Lower leg skin (tissue), 4 donors: Measurements from ENCODE around the gene CSF2. TPM values are rescaled to one million over a fixed set of nuclear protein-coding genes. Genes with fewer than 3 reads are reported as not detected.
A peak's percentile ranks its signal among the peaks of the same experiment; 100 is the strongest.

Experiments used
- DNase-seq, 2 donors: peaks; one replicate each; pipeline ENCODE4 v3.0.0-alpha.2; 2019; ENCODE audit warnings: low spot score in 2 of 2
- H3K4me3 ChIP-seq: fragments of 200-600 bp; sonication (generic); 2 replicates; pipeline ENCODE4 v1.5.1; 2017; ENCODE audit warnings: mild to moderate bottlenecking, low read depth; ENCODE audit not compliant: poor library complexity, severe bottlenecking
- POLR2A ChIP-seq, 2 donors: fragments of 450-650 bp; IDR thresholded peaks; one replicate each; pipeline ENCODE4 v1.6.1; 2016 to 2017; ENCODE audit warnings: antibody characterized with exemption in 2 of 2, mild to moderate bottlenecking in 1 of 2, moderate library complexity in 1 of 2
- WGBS, 2 donors: methylation state at CpG; one replicate each; pipeline ENCODE4 v1.1.5; 2018; 5-methylcytosine and 5-hydroxymethylcytosine counted together
- intact Hi-C: fragments of 100-400 bp; cut with DNase I; formaldehyde crosslinking; loops from one replicate; pipeline ENCODE4 v1.15.0; 2023; ENCODE audit warnings: low total_unique reads
- total RNA-seq, 4 donors: library from RNA; depleted of rRNA; stranded (reverse); fragments of >200 nt; gene quantifications; one replicate each; pipeline ENCODE4 v1.1.0, GENCODE V29; 2016
- TF ChIP-seq, protein P1 (sequence below), 3 donors: fragments of 450-650 bp; IDR thresholded peaks; one replicate each; pipeline ENCODE4 v1.5.1; 2016; ENCODE audit warnings: antibody characterized with exemption in 3 of 3, mild to moderate bottlenecking in 3 of 3, moderate library complexity in 2 of 3

The CSF2 gene
- total RNA-seq, 4 donors from 2014 or later, result not detected

DNA sequence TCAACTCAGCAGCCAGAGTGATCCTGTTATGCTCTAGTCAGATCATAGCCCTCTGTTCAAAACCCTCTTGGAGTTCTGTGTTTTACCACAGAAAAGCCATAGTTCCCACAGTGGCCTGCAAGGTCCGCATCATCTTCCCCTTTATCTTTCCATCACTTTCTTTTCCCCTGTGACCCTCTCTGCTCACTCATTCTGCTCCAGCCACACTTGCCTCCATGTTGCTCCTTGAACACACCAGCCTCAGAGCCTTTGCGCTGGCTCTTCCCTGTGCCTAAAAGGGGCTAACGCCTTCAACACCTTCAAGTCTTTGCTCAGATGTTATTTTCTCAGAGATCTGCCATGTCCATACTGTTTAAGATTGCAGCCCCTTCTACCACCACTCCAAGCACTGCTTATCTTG is 26.3 kb downstream of the CSF2 start:
- no peak overlapping the region for H3K4me3 ChIP-seq
- intact Hi-C loops, result loop anchor here (5.0 kb wide), 1 partner anchor 1622 kb away; no protein-coding TSS in a partner anchor
- no peak for DNase-seq
- TF ChIP-seq POLR2A (IDR thresholded peaks at IDR 0.05), result no peak
- TF ChIP-seq, protein P1, sequence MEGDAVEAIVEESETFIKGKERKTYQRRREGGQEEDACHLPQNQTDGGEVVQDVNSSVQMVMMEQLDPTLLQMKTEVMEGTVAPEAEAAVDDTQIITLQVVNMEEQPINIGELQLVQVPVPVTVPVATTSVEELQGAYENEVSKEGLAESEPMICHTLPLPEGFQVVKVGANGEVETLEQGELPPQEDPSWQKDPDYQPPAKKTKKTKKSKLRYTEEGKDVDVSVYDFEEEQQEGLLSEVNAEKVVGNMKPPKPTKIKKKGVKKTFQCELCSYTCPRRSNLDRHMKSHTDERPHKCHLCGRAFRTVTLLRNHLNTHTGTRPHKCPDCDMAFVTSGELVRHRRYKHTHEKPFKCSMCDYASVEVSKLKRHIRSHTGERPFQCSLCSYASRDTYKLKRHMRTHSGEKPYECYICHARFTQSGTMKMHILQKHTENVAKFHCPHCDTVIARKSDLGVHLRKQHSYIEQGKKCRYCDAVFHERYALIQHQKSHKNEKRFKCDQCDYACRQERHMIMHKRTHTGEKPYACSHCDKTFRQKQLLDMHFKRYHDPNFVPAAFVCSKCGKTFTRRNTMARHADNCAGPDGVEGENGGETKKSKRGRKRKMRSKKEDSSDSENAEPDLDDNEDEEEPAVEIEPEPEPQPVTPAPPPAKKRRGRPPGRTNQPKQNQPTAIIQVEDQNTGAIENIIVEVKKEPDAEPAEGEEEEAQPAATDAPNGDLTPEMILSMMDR (IDR thresholded peaks at IDR 0.05), result no peak
- 94 to 95% methylated on average over 3 of the region's 3 CpGs for WGBS, 2 donors

DNA sequence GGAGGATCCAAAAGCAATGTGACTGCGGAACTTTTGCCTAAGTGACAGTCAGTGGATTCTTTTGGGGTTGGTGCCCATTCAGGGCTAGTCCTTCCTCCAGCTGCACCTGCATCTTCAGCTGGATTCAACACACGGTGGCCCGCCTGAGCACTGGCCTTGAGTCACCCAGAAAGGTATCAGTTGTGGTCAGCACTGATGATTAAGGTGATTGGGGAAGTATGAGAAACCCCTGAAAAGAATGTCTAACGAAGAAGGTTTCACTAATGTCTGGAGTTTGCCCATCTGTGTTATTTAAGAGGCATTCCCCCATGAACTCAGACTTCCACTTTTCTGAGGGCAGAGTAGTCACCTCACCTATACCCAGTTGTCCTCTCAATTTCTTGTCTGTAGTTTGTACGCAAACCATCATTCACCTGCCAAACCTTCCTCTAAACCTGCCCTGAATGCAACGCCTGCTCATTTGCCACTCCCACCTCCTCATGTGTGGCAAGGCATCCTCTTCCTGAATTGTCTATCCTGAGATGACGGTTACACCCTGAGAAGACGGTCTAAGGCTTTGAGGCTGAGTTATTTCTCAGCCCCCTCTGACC is 27.2 kb downstream of the CSF2 start:
- WGBS, 2 donors, result 88 to 89% methylated on average over 8 of the region's 8 CpGs
- TF ChIP-seq, protein P1 (IDR thresholded peaks at IDR 0.05), result no peak
- TF ChIP-seq POLR2A (IDR thresholded peaks at IDR 0.05), result no peak
- peak in 1 of 2 donors; percentile 65 for DNase-seq
- intact Hi-C loops, result no loop called here
- no peak overlapping the region for H3K4me3 ChIP-seq

DNA sequence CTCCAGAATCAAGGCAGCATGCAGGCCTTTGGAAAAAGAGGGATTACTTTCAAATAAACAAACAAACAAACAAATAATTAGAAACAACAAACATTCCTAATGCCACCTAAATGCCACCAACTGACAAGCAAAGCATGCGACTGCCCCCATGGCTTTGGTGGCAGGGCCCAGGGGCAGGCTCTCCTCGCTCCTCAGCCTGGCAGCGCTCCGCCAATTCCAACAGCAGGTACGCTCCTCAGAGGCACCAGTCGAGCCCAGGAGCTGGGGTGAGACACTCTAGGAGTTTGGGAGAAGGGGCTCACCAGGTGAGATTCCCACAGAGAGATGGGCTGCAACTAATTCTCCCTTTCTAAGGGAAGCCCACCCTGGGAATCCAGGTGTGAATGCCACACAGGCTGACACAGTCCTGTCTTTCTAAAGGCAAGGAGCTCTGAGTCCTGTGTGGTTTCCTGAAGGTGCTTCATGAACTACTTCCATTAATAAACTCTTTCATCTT is 27.8 kb downstream of the CSF2 start:
- 93 to 96% methylated on average over 6 of the region's 6 CpGs for WGBS, 2 donors
- intact Hi-C loops, result no loop called here
- no peak for TF ChIP-seq POLR2A (IDR thresholded peaks at IDR 0.05)
- TF ChIP-seq, protein P1 (IDR thresholded peaks at IDR 0.05), result no peak
- no peak overlapping the region for H3K4me3 ChIP-seq
- DNase-seq, result no peak

DNA sequence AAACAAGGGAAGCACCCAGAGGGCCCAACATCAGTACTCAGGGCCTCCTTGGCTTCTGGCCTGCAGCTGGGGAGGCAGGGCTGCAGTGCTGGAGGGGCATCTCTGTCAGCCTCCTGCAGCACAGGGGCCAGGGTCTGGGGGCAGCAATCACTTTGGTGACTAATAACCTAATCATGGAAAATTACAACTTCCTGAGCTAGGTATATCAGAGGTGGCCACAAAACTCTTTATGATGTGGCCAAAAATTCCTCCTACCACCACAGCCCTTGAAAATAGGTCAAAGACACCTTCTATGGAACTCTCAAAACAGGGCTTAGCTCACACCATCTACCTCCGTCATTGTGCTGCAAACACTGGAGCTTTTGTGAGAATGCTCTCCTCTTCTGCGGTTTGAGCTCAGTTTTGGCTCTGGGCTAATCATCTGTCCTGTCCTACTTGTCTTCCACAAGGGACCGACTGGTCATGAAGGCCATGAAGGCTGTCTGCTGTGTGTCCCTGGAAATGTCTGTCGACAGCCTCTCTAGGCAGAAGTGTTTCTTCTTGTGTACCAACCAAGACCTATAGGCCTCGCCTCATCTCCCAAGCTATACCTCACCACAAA is 28.6 kb downstream of the CSF2 start:
- DNase-seq, result peak in 1 of 2 donors; percentile 68
- no peak for TF ChIP-seq POLR2A (IDR thresholded peaks at IDR 0.05)
- TF ChIP-seq, protein P1 (IDR thresholded peaks at IDR 0.05), result no peak
- intact Hi-C loops, result no loop called here
- WGBS, 2 donors, result 86 to 97% methylated on average over 5 of the region's 5 CpGs
- no peak overlapping the region for H3K4me3 ChIP-seq

DNA sequence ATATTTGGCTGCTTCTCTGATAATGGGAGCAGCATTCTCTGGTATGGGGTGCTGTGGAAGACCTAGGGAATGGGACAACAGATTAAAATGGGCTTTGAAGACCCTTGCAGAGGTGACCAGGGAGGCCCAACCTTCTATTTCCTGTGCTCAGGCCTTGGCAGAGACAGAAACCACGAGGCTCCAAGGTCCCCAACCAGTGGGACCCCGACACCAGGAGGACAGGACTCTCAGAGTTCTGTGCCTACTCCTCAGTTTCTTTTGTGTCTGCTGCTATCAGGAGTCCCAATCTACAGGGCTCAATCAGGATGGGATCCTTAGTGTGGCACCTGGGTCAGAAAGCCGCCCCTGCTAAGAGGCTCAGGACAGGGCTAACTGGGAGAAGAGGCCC is 29.3 kb downstream of the CSF2 start:
- WGBS, 2 donors, result 85 to 90% methylated on average over 3 of the region's 3 CpGs
- intact Hi-C loops, result no loop called here
- peak in 1 of 2 donors; percentile 67 for DNase-seq
- TF ChIP-seq, protein P1 (IDR thresholded peaks at IDR 0.05), result no peak
- TF ChIP-seq POLR2A (IDR thresholded peaks at IDR 0.05), result no peak
- no peak overlapping the region for H3K4me3 ChIP-seq
